ENCODE results near the gene TECPR2. TPM values are rescaled to one million over a fixed set of nuclear protein-coding genes. Genes with fewer than 3 reads are reported as not detected.
A peak's percentile ranks its signal among the peaks of the same experiment; 100 is the strongest.
"Not testable (repeated sequence)": the region's sequence is repeated elsewhere in the genome, so short reads cannot be mapped to it uniquely, and the experiment has no call there.

Gene TECPR2
- total RNA-seq, 2 experiments from 2014 or later, result 10.3 to 13.1 TPM

DNA sequence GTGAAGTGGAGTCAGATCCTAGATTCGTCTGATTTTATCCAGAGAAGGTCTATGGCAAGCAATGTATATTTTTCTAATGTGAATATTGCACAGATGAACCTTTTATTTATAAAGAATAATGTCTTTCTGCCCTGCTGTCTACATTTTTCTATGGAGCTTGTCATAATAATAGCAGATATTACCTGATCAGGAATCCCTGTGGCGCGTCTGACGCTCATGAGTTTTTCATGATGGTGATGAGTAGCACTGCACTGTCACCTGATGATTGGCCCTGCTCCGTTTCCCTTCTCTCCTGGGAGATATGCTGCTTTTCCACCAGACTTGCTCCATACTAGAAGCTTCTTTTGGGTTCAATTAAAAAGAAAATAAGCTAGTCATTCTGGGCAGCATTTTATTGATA is 20.5 kb upstream of the TECPR2 start:
- ATAC-seq, result no peak
- no peaks in the 10 kb centered on the region for H3K9me3 Mint-ChIP-seq (ENCODE audit: low read depth)
- no peaks in the 10 kb centered on the region for H3K27me3 Mint-ChIP-seq
- H3K4me3 Mint-ChIP-seq, result no peak overlapping the region
- no peak for DNase-seq
- no peak overlapping the region for H3K27ac Mint-ChIP-seq
- no peaks in the 10 kb centered on the region for H3K4me1 Mint-ChIP-seq
- H3K36me3 Mint-ChIP-seq, result peaks cover 18% of the 10 kb centered on the region
- CTCF ChIA-PET, result no interaction called here

GRCh38 chr14:102344084-102344483 is 18.7 kb upstream of the TECPR2 start:
- ATAC-seq (no peak), DNase-seq (no peak)
- Mint-ChIP-seq H3K27ac (no peak overlapping the region), H3K36me3 (peaks cover 26% of the 10 kb centered on the region), H3K9me3 (ENCODE audit: low read depth) (no peaks in the 10 kb centered on the region), H3K4me1 (no peaks in the 10 kb centered on the region), H3K27me3 (no peaks in the 10 kb centered on the region), H3K4me3 (no peak overlapping the region)
- CTCF ChIA-PET, result no interaction called here

- Mint-ChIP-seq H3K27ac (no peak overlapping the region), H3K4me1 (no peaks in the 10 kb centered on the region), H3K4me3 (no peak overlapping the region), H3K27me3 (no peaks in the 10 kb centered on the region), H3K9me3 (ENCODE audit: low read depth) (no peaks in the 10 kb centered on the region), H3K36me3 (peaks cover 29% of the 10 kb centered on the region)
- CTCF ChIA-PET, result no interaction called here
- ATAC-seq (no peak), DNase-seq (no peak)
Observed at GRCh38 chr14:102344485-102344884, 18.3 kb upstream of the TECPR2 start.

DNA sequence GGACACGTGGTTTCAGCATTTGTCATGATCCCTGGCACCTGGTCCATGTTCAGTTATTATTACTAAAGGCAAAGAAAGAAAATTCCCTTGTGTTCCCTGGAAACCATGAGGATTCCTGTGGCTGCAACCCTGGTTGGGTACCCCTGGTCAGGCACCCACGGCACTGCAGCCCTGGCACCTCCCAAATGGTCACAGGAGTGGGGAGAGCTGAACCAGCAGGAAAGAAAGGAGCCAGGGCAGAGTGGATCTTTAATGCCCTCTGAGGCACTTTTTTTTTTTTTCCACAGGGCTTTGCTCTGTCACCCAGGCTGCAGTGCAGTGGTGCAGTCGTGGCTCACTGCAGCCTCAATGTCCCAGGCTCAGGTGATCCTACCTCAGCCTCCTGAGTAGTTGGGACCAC is 17.5 kb upstream of the TECPR2 start:
- H3K27me3 Mint-ChIP-seq, result no peaks in the 10 kb centered on the region
- H3K27ac Mint-ChIP-seq, result no peak overlapping the region
- no peaks in the 10 kb centered on the region for H3K4me1 Mint-ChIP-seq
- H3K9me3 Mint-ChIP-seq (ENCODE audit: low read depth), result no peaks in the 10 kb centered on the region
- CTCF ChIA-PET, result no interaction called here
- ATAC-seq, result no peak
- DNase-seq, result no peak
- no peak overlapping the region for H3K4me3 Mint-ChIP-seq
- H3K36me3 Mint-ChIP-seq, result peaks cover 34% of the 10 kb centered on the region

GRCh38 chr14:102346645-102347044 is 16.1 kb upstream of the TECPR2 start:
- H3K4me1 Mint-ChIP-seq, result no peaks in the 10 kb centered on the region
- H3K4me3 Mint-ChIP-seq, result no peak overlapping the region
- H3K9me3 Mint-ChIP-seq (ENCODE audit: low read depth), result no peaks in the 10 kb centered on the region
- CTCF ChIA-PET, result no interaction called here
- no peaks in the 10 kb centered on the region for H3K27me3 Mint-ChIP-seq
- ATAC-seq (no peak), DNase-seq (no peak)
- peaks cover 38% of the 10 kb centered on the region for H3K36me3 Mint-ChIP-seq
- no peak overlapping the region for H3K27ac Mint-ChIP-seq

DNA sequence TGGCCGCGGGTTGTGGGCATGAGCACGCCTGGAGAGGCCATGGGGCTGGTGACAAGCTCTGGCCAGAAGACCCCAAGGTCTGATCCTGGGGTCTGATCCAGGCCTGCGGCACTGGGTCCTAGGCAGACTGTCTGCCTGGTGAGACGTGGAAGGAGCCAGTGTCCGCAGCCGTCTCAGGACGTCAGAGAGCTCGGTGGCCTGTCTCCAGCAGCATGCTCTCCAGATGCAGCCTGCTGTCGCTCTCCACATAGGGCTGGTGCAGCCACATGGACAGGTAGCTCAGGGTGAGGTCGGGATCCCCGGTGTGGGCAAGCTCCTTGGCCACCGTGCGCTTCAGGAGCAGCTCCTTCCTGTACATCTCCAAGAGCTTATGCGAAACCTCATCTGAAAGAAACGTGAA is 14.4 kb upstream of the TECPR2 start:
- Mint-ChIP-seq H3K4me3 (no peak overlapping the region), H3K27me3 (no peaks in the 10 kb centered on the region), H3K36me3 (peaks cover 36% of the 10 kb centered on the region), H3K4me1 (no peaks in the 10 kb centered on the region), H3K27ac (no peak overlapping the region), H3K9me3 (ENCODE audit: low read depth) (no peaks in the 10 kb centered on the region)
- DNase-seq (no peak), ATAC-seq (no peak)
- CTCF ChIA-PET, result no interaction called here

GRCh38 chr14:102351023-102351422 is 11.7 kb upstream of the TECPR2 start:
- CTCF ChIA-PET, result interaction anchor here (1.3 kb wide), 1 partner anchor 12 kb away, joined by 4 read pairs; the partner anchor contains the start of genes CINP and TECPR2
- ATAC-seq (no peak), DNase-seq (no peak)
- Mint-ChIP-seq H3K9me3 (ENCODE audit: low read depth) (no peaks in the 10 kb centered on the region), H3K36me3 (peaks cover 40% of the 10 kb centered on the region), H3K27ac (no peak overlapping the region), H3K4me1 (no peaks in the 10 kb centered on the region), H3K27me3 (no peaks in the 10 kb centered on the region), H3K4me3 (no peak overlapping the region)

GRCh38 chr14:102351593-102351992 is 11.1 kb upstream of the TECPR2 start:
- peaks cover 41% of the 10 kb centered on the region for H3K36me3 Mint-ChIP-seq
- H3K27ac Mint-ChIP-seq; DNase-seq; H3K9me3 Mint-ChIP-seq (ENCODE audit: low read depth); ATAC-seq; H3K4me1 Mint-ChIP-seq; H3K27me3 Mint-ChIP-seq; H3K4me3 Mint-ChIP-seq: not testable (repeated sequence)
- CTCF ChIA-PET, result interaction anchor here (1.3 kb wide), 1 partner anchor 12 kb away, joined by 4 read pairs; the partner anchor contains the start of genes CINP and TECPR2

- DNase-seq, result no peak
- no peaks in the 10 kb centered on the region for H3K9me3 Mint-ChIP-seq (ENCODE audit: low read depth)
- no peak for ATAC-seq
- H3K36me3 Mint-ChIP-seq, result peaks cover 39% of the 10 kb centered on the region
- H3K4me1 Mint-ChIP-seq, result peaks cover 1% of the 10 kb centered on the region
- no peak overlapping the region for H3K4me3 Mint-ChIP-seq
- H3K27ac Mint-ChIP-seq, result no peak overlapping the region
- H3K27me3 Mint-ChIP-seq, result no peaks in the 10 kb centered on the region
- CTCF ChIA-PET, result no interaction called here
Observed at GRCh38 chr14:102352213-102352612, 10.5 kb upstream of the TECPR2 start.

GRCh38 chr14:102353126-102353619 is 9.6 kb upstream of the TECPR2 start:
- H3K27ac Mint-ChIP-seq, result no peak overlapping the region
- ATAC-seq, result no peak
- no peak overlapping the region for H3K4me3 Mint-ChIP-seq
- no peaks in the 10 kb centered on the region for H3K27me3 Mint-ChIP-seq
- peaks cover 42% of the 10 kb centered on the region for H3K36me3 Mint-ChIP-seq
- peaks cover 1% of the 10 kb centered on the region for H3K4me1 Mint-ChIP-seq
- no peaks in the 10 kb centered on the region for H3K9me3 Mint-ChIP-seq (ENCODE audit: low read depth)
- no peak for DNase-seq
- CTCF ChIA-PET, result interaction anchor here (0.8 to 1.5 kb wide), 2 partner anchors 16 to 39 kb away, joined by 3 to 4 read pairs; no protein-coding TSS in a partner anchor

GRCh38 chr14:102356280-102356679 is 6.5 kb upstream of the TECPR2 start:
- DNase-seq, result no peak
- CTCF ChIA-PET, result no interaction called here
- Mint-ChIP-seq H3K27ac (no peak overlapping the region), H3K9me3 (ENCODE audit: low read depth) (no peaks in the 10 kb centered on the region), H3K4me3 (no peak overlapping the region), H3K36me3 (peaks cover 27% of the 10 kb centered on the region), H3K4me1 (peaks cover 13% of the 10 kb centered on the region), H3K27me3 (no peaks in the 10 kb centered on the region)
- ATAC-seq, result no peak

- Mint-ChIP-seq H3K36me3 (peaks cover 21% of the 10 kb centered on the region), H3K27ac (no peak overlapping the region), H3K4me1 (peaks cover 21% of the 10 kb centered on the region), H3K9me3 (ENCODE audit: low read depth) (no peaks in the 10 kb centered on the region), H3K4me3 (no peak overlapping the region), H3K27me3 (no peaks in the 10 kb centered on the region)
- no peak for DNase-seq
- no peak for ATAC-seq
- CTCF ChIA-PET, result no interaction called here
Observed at GRCh38 chr14:102359341-102359740, 3.4 kb upstream of the TECPR2 start.

- H3K4me3 Mint-ChIP-seq, result no peak overlapping the region
- no peak overlapping the region for H3K27ac Mint-ChIP-seq
- ATAC-seq (no peak), DNase-seq (no peak)
- peaks cover 20% of the 10 kb centered on the region for H3K36me3 Mint-ChIP-seq
- no peaks in the 10 kb centered on the region for H3K9me3 Mint-ChIP-seq (ENCODE audit: low read depth)
- peaks cover 21% of the 10 kb centered on the region for H3K4me1 Mint-ChIP-seq
- no peaks in the 10 kb centered on the region for H3K27me3 Mint-ChIP-seq
- CTCF ChIA-PET, result interaction anchor here (1.4 kb wide), 1 partner anchor 164 kb away, joined by 3 read pairs; no protein-coding TSS in a partner anchor
Observed at GRCh38 chr14:102360388-102360787, 2.4 kb upstream of the TECPR2 start.

- peak; percentile 63 for DNase-seq
- peaks cover 15% of the 10 kb centered on the region for H3K36me3 Mint-ChIP-seq
- H3K27ac Mint-ChIP-seq, result peak overlapping the region; percentile 93
- H3K4me3 Mint-ChIP-seq, result no peak overlapping the region
- CTCF ChIA-PET, result interaction anchor here (0.8 to 1.6 kb wide), 8 partner anchors 40 to 232 kb away, joined by 3 to 7 read pairs (median 4); partner anchors contain the start of gene ZNF839
- no peaks in the 10 kb centered on the region for H3K9me3 Mint-ChIP-seq (ENCODE audit: low read depth)
- peak; percentile 40 for ATAC-seq
- peaks cover 23% of the 10 kb centered on the region for H3K4me1 Mint-ChIP-seq
- no peaks in the 10 kb centered on the region for H3K27me3 Mint-ChIP-seq
Observed at GRCh38 chr14:102362084-102362483, 657 bp upstream of the TECPR2 start.
